ENCODE measurements around the gene RPP40. TPM values are rescaled to one million over a fixed set of nuclear protein-coding genes. Genes with fewer than 3 reads are reported as not detected.

Gene RPP40
- total and polyA plus RNA-seq, 2 of the 13 experiments (the other 11 are each of a cell fraction or from before 2014, with no cell fraction given): 18.0 to 41.2 TPM

DNA sequence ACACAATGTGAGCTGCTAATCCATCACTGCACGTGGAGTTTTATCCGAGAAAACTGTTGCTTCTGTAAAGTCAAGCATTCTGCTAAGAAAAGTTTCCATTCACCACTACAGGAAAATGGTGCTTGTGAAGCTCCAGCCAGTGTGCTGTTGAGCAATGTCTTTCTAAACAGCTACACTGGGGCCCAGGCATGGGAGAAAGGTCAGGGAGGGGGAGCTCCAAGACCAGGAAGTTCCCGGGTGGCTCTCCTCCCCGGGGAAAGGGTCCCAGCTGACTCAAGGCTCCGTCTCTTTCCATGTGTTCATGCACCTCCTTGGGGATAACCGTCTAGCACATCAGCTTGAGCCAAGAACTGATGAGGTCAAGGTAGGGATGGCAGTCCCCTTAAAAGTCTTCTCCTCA lies 20.5 kb downstream of the RPP40 start (continued):
- TF ChIP-seq, protein P1, sequence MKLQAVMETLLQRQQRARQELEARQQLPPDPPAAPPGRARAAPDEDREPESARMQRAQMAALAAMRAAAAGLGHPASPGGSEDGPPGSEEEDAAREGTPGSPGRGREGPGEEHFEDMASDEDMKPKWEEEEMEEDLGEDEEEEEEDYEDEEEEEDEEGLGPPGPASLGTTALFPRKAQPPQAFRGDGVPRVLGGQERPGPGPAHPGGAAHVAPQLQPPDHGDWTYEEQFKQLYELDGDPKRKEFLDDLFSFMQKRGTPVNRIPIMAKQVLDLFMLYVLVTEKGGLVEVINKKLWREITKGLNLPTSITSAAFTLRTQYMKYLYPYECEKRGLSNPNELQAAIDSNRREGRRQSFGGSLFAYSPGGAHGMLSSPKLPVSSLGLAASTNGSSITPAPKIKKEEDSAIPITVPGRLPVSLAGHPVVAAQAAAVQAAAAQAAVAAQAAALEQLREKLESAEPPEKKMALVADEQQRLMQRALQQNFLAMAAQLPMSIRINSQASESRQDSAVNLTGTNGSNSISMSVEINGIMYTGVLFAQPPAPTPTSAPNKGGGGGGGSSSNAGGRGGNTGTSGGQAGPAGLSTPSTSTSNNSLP (IDR thresholded peaks at IDR 0.05; ENCODE audit: low read depth, low read length): no peak
- TF ChIP-seq ONECUT2 (CRISPR knock-in tag; IDR thresholded peaks at IDR 0.05) (no peak), ETV5 (CRISPR knock-in tag; IDR thresholded peaks at IDR 0.05; ENCODE audit: borderline replicate concordance) (no peak), SAFB2 (CRISPR knock-in tag; IDR thresholded peaks at IDR 0.05; ENCODE audit: borderline replicate concordance, low read depth) (0 out of 2 replicates have a peak, but pooled peaks have one; percentile 27), HNF4G (IDR thresholded peaks at IDR 0.05; ENCODE audit: borderline replicate concordance, low read depth, low read length) (0 out of 2 replicates have a peak, but pooled peaks have one; percentile 13), HNF4G (CRISPR knock-in tag; IDR thresholded peaks at IDR 0.05; ENCODE audit: borderline replicate concordance, low read depth) (no peak), GATAD2A (CRISPR knock-in tag; IDR thresholded peaks at IDR 0.05) (0 out of 2 replicates have a peak, but pooled peaks have one; percentile 25), SETDB1 (CRISPR knock-in tag; IDR thresholded peaks at IDR 0.05; ENCODE audit: borderline replicate concordance) (no peak), ZNF792 (CRISPR knock-in tag; IDR thresholded peaks at IDR 0.05) (no peak), CEBPB (IDR thresholded peaks at IDR 0.05; ENCODE audit: borderline replicate concordance, low read depth, low read length) (peak; percentile 85), RARA (CRISPR knock-in tag; IDR thresholded peaks at IDR 0.05) (0 out of 2 replicates have a peak, but pooled peaks have one; percentile 9), KAT8 (CRISPR knock-in tag; IDR thresholded peaks at IDR 0.05) (0 out of 2 replicates have a peak, but pooled peaks have one; percentile 19), STAG1 (CRISPR knock-in tag; IDR thresholded peaks at IDR 0.05) (peak; percentile 20), SALL1 (CRISPR knock-in tag; IDR thresholded peaks at IDR 0.05) (0 out of 2 replicates have a peak, but pooled peaks have one; percentile 27), CEBPG (CRISPR knock-in tag; IDR thresholded peaks at IDR 0.05) (peak; percentile 89), ZNF644 (CRISPR knock-in tag; IDR thresholded peaks at IDR 0.05; ENCODE audit: low read depth) (peak; percentile 93), SP2 (CRISPR knock-in tag; IDR thresholded peaks at IDR 0.05) (no peak)
- TF ChIP-seq, protein P2, sequence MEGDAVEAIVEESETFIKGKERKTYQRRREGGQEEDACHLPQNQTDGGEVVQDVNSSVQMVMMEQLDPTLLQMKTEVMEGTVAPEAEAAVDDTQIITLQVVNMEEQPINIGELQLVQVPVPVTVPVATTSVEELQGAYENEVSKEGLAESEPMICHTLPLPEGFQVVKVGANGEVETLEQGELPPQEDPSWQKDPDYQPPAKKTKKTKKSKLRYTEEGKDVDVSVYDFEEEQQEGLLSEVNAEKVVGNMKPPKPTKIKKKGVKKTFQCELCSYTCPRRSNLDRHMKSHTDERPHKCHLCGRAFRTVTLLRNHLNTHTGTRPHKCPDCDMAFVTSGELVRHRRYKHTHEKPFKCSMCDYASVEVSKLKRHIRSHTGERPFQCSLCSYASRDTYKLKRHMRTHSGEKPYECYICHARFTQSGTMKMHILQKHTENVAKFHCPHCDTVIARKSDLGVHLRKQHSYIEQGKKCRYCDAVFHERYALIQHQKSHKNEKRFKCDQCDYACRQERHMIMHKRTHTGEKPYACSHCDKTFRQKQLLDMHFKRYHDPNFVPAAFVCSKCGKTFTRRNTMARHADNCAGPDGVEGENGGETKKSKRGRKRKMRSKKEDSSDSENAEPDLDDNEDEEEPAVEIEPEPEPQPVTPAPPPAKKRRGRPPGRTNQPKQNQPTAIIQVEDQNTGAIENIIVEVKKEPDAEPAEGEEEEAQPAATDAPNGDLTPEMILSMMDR (CRISPR knock-in tag; IDR thresholded peaks at IDR 0.05): peak; percentile 52
